GM21737 (cell line): Measurements from ENCODE around the gene PIRT.

Experiments
- ATAC-seq: cut with Tn5 transposase; IDR thresholded peaks from one replicate; pipeline ENCODE4 v1.9.1; 2021; ENCODE audit warnings: mild to moderate bottlenecking, moderate library complexity; ENCODE audit not compliant: unreplicated experiment

The PIRT gene

GRCh38 chr17:10821770-10822169 lies 16.1 kb downstream of the PIRT start:
- no peak for ATAC-seq

GRCh38 chr17:10821054-10821453 lies 16.8 kb downstream of the PIRT start:
- no peak for ATAC-seq

GRCh38 chr17:10815319-10815718 lies 22.6 kb downstream of the PIRT start:
- ATAC-seq = no peak

GRCh38 chr17:10814075-10814474 lies 23.8 kb downstream of the PIRT start:
- ATAC-seq = no peak

GRCh38 chr17:10812674-10813073 lies 25.2 kb downstream of the PIRT start:
- ATAC-seq = no peak

- no peak for ATAC-seq
These were observed 28.3 kb downstream of the PIRT start for GRCh38 chr17:10809605-10810004.

- ATAC-seq = no peak
These were observed 30.2 kb downstream of the PIRT start for GRCh38 chr17:10807704-10808128.

- ATAC-seq = no peak
These were observed 31.2 kb downstream of the PIRT start for GRCh38 chr17:10806545-10807262.

GRCh38 chr17:10805911-10806310 lies 32.0 kb downstream of the PIRT start:
- no peak for ATAC-seq

- no peak for ATAC-seq
These were observed 33.3 kb downstream of the PIRT start for GRCh38 chr17:10804546-10804945.

GRCh38 chr17:10803830-10804475 lies 33.9 kb downstream of the PIRT start, which contains the start of gene TMEM238L:
TMEM238L (minus strand) TSS chr17:10804099; CDS start chr17:10803963, 136 bp downstream.
- no peak for ATAC-seq

GRCh38 chr17:10803350-10803749 lies 34.5 kb downstream of the PIRT start:
- no peak for ATAC-seq

- ATAC-seq = no peak
These were observed 35.2 kb downstream of the PIRT start for GRCh38 chr17:10802496-10803284.

- ATAC-seq = no peak
These were observed 38.5 kb downstream of the PIRT start for GRCh38 chr17:10799407-10799806.

GRCh38 chr17:10798910-10799309 lies 39.0 kb downstream of the PIRT start:
- ATAC-seq = no peak

GRCh38 chr17:10798332-10798749 lies 39.5 kb downstream of the PIRT start:
- ATAC-seq = no peak

GRCh38 chr17:10797476-10798328 lies 40.2 kb downstream of the PIRT start:
- no peak for ATAC-seq

GRCh38 chr17:10793816-10794215 lies 44.1 kb downstream of the PIRT start:
- no peak for ATAC-seq

GRCh38 chr17:10793256-10793655 lies 44.6 kb downstream of the PIRT start:
- no peak for ATAC-seq

- ATAC-seq = no peak
These were observed 45.7 kb downstream of the PIRT start for GRCh38 chr17:10792151-10792550.
